NT2/D1 (cell line): Measurements from ENCODE around the gene WNT6.
"Not testable (repeated sequence)": the region's sequence is repeated elsewhere in the genome, so short reads cannot be mapped to it uniquely, and the experiment has no call there.

Source experiments
- DNase-seq: peaks from one replicate; pipeline ENCODE4 v3.0.0-alpha.2; 2011; ENCODE audit warnings: low read depth, low spot score
- H3K27me3 ChIP-seq: 2 replicates; pipeline ENCODE4 v1.6.0; 2011; ENCODE audit warnings: mild to moderate bottlenecking; ENCODE audit not compliant: insufficient read length, insufficient read depth
- H3K36me3 ChIP-seq: 2 replicates; pipeline ENCODE4 v1.6.1; 2011; ENCODE audit warnings: mild to moderate bottlenecking, low read length, mixed read lengths; ENCODE audit not compliant: insufficient read depth, insufficient read length
- H3K4me1 ChIP-seq: 2 replicates; pipeline ENCODE4 v1.5.1; 2011; ENCODE audit not compliant: insufficient read depth, insufficient read length
- H3K4me3 ChIP-seq: 2 replicates; pipeline ENCODE4 v1.5.1; 2011; ENCODE audit warnings: low read depth; ENCODE audit not compliant: insufficient read length
- H3K9ac ChIP-seq: 2 replicates; pipeline ENCODE4 v1.6.0; 2011; ENCODE audit warnings: low read depth; ENCODE audit not compliant: insufficient read length
- H3K9me3 ChIP-seq: 2 replicates; pipeline ENCODE4 v1.5.1; 2011; ENCODE audit warnings: mild to moderate bottlenecking, low read length; ENCODE audit not compliant: insufficient read depth
- SUZ12 ChIP-seq: IDR thresholded peaks from 2 replicates; pipeline ENCODE4 v1.6.1; 2011; ENCODE audit not compliant: insufficient read length, insufficient read depth; ENCODE audit errors: extremely low read depth
- YY1 ChIP-seq: IDR thresholded peaks from 2 replicates; pipeline ENCODE4 v1.6.1; 2011; ENCODE audit not compliant: insufficient read length, insufficient read depth
- ZNF274 ChIP-seq: IDR thresholded peaks from 2 replicates; pipeline ENCODE4 v1.6.1; 2011; ENCODE audit warnings: mild to moderate bottlenecking, low read depth, low read length

The WNT6 gene

GRCh38 chr2:218839888-218840287 is 19.7 kb upstream of the WNT6 start:
- H3K27me3 ChIP-seq: no peaks in the 10 kb centered on the region
- H3K4me3 ChIP-seq: no peak overlapping the region
- TF ChIP-seq SUZ12 (no peak), ZNF274 (no peak), YY1 (no peak)
- no peaks in the 10 kb centered on the region for H3K4me1 ChIP-seq
- no peaks in the 10 kb centered on the region for H3K36me3 ChIP-seq
- peaks cover 18% of the 10 kb centered on the region for H3K9me3 ChIP-seq
- no peak for DNase-seq
- H3K9ac ChIP-seq: no peak overlapping the region

GRCh38 chr2:218844334-218844733 is 15.3 kb upstream of the WNT6 start:
- DNase-seq, H3K27me3 ChIP-seq, H3K4me3 ChIP-seq, H3K9ac ChIP-seq, H3K4me1 ChIP-seq, H3K36me3 ChIP-seq: not testable (repeated sequence)
- H3K9me3 ChIP-seq: peaks cover 23% of the 10 kb centered on the region; the same call in 1 of the 2 replicates

DNA sequence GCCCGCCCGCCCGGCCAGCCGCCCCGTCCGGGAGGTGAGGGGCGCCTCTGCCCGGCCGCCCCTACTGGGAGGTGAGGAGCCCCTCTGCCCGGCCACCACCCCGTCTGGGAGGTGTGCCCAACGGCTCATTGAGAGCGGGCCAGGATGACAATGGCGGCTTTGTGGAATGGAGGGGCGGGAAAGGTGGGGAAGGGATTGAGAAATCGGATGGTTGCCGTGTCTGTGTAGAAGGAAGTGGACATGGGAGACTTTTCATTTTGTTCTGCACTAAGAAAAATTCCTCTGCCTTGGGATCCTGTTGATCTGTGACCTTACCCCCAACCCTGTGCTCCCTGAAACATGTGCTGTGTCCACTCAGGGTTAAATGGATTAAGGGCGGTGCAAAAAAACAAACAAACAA is 12.6 kb upstream of the WNT6 start:
- DNase-seq, H3K4me1 ChIP-seq, H3K4me3 ChIP-seq, H3K27me3 ChIP-seq, H3K9ac ChIP-seq, H3K36me3 ChIP-seq: not testable (repeated sequence)
- H3K9me3 ChIP-seq: peaks cover 23% of the 10 kb centered on the region; the same call in 1 of the 2 replicates

DNA sequence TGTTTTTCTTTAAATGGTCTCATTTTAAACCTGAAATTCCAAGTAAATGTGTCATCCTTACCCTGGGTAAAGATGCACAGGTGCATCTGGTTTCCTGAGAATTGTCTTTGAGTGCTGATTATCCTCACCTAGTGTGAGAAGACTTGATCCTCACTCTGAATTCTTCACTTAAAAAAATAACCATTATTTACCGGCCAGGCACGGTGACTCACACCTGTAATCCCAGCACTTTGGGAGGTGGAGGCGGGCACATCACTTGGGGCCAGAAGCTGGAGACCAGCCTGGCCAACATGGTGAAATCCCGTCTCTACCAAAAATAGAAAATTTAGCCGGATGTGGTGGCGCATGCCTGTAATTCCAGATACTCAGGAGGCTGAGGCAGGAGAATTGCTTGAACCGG is 9.9 kb upstream of the WNT6 start:
- TF ChIP-seq ZNF274 (no peak), SUZ12 (no peak), YY1 (no peak)
- Histone ChIP-seq H3K4me1 (peaks cover 13% of the 10 kb centered on the region), H3K9ac (no peak overlapping the region), H3K27me3 (peaks cover 3% of the 10 kb centered on the region), H3K36me3 (no peaks in the 10 kb centered on the region), H3K4me3 (no peak overlapping the region), H3K9me3 (peaks cover 17% of the 10 kb centered on the region; the same call in 1 of the 2 replicates)
- no peak for DNase-seq

GRCh38 chr2:218850796-218851195 is 8.8 kb upstream of the WNT6 start:
- Histone ChIP-seq H3K9me3 (peaks cover 8% of the 10 kb centered on the region; the same call in 1 of the 2 replicates), H3K9ac (no peak overlapping the region), H3K4me1 (peaks cover 20% of the 10 kb centered on the region), H3K36me3 (no peaks in the 10 kb centered on the region), H3K27me3 (peaks cover 13% of the 10 kb centered on the region), H3K4me3 (no peak overlapping the region)
- TF ChIP-seq ZNF274 (no peak), YY1 (no peak), SUZ12 (no peak)
- DNase-seq: no peak

DNA sequence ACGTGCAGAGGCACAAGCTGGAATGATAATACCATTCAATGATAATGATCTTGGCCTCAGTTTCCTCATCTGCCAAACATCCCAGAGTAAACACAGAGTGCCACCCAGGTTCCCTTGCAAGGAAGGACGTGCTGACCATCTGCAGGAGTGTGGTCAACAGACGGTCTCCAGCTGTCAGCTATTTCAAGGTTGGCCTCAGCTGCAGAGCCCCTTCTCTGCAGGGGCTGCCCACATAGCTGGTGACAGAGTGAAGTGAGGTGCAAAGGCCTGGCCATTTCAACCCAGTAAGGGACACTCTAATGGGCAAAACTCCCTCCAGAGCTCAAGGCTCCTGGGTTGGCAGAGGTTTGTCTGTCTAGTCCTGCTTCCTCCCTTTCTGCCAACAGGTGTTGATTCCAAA is 8.3 kb upstream of the WNT6 start:
- peaks cover 15% of the 10 kb centered on the region for H3K27me3 ChIP-seq
- H3K9me3 ChIP-seq: peaks cover 7% of the 10 kb centered on the region; the same call in 1 of the 2 replicates
- H3K4me3 ChIP-seq: no peak overlapping the region
- TF ChIP-seq SUZ12 (no peak), YY1 (no peak), ZNF274 (no peak)
- no peaks in the 10 kb centered on the region for H3K36me3 ChIP-seq
- DNase-seq: no peak
- H3K4me1 ChIP-seq: peaks cover 22% of the 10 kb centered on the region
- no peak overlapping the region for H3K9ac ChIP-seq

GRCh38 chr2:218852911-218853667 is 6.5 kb upstream of the WNT6 start:
- H3K27me3 ChIP-seq: peaks cover 30% of the 10 kb centered on the region
- peak; percentile 84 for DNase-seq
- peaks cover 33% of the 10 kb centered on the region for H3K4me1 ChIP-seq
- H3K9me3 ChIP-seq: no peaks in the 10 kb centered on the region
- no peak overlapping the region for H3K4me3 ChIP-seq
- H3K9ac ChIP-seq: peak overlapping the region; percentile 36
- H3K36me3 ChIP-seq: no peaks in the 10 kb centered on the region
- TF ChIP-seq SUZ12 (no peak), ZNF274 (no peak), YY1 (no peak)
